DMS79 treated with DMSO at 0.1 percent for 48 hours (cell line): Measurements from ENCODE around the gene GJD3.
A peak's percentile ranks its signal among the peaks of the same experiment; 100 is the strongest.

Experiments
- DNase-seq: peaks from one replicate; lab custom pipeline; 2025; lab: John Stamatoyannopoulos, UW

GJD3 gene

DNA sequence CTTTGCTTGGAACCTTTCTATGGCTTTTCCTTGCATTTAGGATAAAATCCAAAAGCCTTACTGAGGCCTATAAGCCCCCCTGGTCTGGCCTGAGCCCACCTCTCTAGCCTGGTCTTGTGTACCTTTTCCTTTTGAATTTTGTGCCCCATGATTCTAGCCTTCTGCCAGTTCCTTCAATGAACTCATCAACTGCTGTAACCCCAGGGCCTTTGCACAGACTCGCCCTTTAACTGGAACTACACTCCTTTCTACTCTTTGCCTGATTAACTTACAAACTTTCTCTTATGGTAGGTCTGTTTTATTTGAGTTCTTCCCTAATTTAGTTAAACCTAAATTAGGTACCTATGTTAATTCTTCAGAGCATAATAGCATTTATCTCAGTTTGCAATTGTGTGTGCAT lies 24.2 kb downstream of the GJD3 start:
- no peak for DNase-seq

DNA sequence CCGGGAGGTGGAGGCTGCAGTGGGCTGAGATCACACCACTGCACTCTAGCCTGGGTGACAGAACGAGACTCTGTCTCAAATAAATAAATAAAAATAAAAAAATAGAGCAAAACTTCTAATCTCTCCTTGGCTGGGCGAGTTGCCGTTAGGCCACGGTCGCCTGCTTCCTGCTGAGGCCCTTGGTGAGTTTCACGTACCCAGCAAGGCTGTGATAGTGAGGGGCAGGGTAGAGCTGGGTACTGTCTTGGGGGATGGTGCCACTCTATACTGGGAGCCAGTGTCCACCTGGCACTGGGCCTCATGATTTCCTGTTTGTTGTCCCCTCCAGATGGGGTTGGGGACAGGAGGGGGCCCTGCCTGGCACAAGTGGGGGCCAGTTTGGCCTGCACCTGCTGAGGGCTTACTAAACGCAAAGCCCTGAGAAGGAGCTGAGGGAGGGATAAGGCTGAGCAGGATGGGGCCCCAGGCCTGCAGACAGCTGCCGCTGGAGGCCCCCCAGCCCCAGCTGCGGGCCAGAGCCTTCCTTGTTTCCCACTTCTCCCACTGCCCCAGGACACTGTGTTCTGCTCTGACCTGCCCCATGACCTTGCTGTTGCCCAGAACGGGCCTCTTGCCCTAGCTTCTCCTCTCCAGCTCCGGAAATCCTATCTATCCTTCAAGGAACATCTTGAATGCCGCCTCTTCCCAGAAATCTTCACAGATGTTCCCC lies 25.4 kb downstream of the GJD3 start:
- no peak for DNase-seq

DNA sequence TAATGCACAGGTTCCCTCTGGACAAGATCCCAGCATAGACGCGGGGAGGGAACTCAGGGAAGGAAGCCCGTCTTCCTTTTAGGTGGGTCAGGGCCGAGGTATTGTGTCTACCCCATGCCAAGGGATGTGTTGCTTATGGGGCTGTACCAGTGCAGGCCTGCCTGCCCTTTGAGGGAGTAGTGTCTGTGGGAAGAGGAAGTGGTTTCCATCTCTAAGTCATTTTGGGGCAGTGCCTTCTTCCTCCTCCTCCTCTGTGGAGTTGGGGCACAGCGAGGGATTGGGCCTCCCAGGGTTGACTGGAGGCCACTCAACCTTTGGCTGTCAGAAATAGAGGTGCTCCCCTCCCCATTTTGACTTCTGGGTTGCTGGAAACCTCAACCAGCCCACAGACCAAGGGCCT lies 26.5 kb downstream of the GJD3 start:
- no peak for DNase-seq

DNA sequence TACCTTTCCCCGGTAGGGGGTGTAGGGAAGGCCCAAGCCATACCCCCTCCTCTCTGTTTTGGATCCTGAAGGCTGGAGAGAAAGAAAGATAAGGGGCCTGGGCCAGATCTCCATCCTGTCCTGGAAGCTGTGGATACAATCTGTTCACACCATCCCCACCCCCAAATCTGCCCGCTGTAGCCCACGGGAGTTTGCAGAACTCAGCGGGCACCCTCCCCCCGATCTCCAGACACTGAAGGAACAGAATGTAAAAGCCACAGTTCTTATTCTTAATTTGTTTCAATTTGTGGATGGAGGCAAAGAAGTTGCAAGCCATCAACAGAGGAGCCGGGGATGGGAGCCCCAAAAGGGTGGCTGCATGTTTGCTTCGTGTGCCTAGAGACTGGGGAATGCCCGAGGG lies 27.2 kb downstream of the GJD3 start:
- DNase-seq = no peak

- DNase-seq = no peak
These were observed 28.9 kb downstream of the GJD3 start for GRCh38 chr17:40335620-40336019.

DNA sequence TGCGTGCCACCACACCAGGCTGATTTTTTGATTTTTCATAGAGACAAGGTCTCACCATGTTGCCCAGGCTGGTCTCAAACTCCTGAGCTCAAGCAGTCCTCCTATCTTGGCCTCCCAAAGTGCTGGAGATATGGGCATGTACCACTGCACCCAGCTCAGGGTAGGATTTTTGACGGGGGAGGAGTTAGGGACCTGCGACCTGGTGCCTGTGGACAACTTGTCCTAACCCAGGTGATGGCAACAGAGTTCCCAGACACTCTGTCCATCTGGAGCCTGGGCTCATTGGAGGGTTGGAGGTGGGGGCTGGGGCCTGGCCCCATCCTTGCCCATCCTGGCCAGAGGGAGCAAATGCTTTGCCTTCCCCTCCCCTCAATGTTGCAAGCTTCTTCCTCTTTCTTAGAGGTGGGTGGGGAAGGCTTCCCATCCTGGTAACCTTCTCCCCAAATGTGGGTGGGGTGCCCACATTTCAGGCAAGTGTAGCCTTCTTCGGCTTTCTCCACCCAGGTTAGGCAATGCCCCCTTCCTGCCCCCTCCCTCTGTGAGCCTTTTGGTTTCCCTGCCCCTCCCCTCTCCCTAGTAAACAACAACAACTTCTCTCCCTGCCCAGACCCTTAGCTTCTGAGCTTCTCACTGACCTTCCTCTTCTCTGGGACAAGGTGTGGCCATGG lies 30.6 kb downstream of the GJD3 start:
- DNase-seq = no peak

- DNase-seq = peak; percentile 56
These were observed 32.5 kb downstream of the GJD3 start for GRCh38 chr17:40331743-40332641.

- no peak for DNase-seq
These were observed 33.6 kb downstream of the GJD3 start for GRCh38 chr17:40330850-40331470.

- DNase-seq = peak; percentile 72
These were observed 34.4 kb downstream of the GJD3 start for GRCh38 chr17:40329839-40330794.

DNA sequence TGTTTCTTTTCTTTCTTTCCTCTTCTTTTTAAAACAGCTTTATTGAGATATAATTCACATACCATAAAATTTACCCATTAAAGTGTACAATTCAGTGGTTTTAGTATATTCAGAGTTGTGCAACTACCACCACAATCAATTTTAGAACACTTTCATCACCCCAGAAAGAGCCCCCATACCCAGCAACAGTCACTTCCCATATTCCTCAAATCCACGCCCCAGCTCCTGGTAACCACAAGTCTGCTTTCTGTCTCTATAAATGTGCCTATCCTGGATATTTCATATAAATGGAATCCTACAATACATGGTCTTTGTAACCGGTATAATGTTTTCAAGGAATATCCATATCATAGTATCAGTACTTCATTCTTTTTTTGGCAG lies 36.2 kb downstream of the GJD3 start:
- no peak for DNase-seq

GRCh38 chr17:40327735-40328385 lies 36.7 kb downstream of the GJD3 start:
- DNase-seq = no peak

DNA sequence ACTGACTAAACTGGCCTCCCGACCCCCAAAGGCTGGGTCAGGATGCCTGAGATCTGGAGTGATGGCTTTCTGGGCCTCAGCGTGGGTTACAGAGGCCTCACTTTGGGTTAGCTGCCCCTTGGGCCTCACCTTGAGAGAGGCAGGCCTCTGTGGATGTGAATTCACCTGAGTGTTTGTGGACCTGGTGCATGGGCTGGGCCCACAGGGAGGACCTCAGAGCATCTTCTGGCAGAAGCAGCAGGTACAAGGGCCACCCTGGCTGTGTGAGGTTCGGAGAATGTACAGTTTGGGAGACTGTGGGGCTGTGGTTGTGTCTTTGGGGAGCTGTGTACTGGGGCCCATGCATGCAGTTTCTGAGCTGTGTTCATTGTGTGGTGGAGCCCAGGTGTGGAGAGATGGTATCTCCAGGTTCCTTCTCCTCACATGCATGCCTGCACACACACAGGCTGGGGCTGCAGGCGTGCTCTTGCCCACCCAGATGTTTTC lies 37.2 kb downstream of the GJD3 start:
- DNase-seq = no peak

DNA sequence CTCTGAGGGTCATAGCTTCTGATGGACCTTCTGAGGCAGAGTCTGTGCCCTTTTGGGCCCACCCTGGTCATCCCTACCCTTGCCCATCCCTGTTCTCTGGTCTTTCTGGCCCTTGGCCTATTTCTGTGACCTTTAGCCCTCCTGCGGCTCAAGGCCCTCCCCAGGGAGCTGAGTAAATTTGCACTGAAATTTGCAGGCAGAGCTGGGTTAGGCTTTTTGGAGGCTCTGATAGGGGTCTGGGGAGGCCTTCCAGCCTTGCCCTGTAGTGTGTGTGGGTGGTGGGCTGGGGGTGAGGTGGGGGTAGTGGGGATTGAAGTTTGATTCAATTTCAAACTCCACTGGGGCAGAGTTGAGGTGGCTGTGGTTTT lies 37.7 kb downstream of the GJD3 start:
- DNase-seq = no peak

GRCh38 chr17:40326014-40326831 lies 38.3 kb downstream of the GJD3 start:
- no peak for DNase-seq

DNA sequence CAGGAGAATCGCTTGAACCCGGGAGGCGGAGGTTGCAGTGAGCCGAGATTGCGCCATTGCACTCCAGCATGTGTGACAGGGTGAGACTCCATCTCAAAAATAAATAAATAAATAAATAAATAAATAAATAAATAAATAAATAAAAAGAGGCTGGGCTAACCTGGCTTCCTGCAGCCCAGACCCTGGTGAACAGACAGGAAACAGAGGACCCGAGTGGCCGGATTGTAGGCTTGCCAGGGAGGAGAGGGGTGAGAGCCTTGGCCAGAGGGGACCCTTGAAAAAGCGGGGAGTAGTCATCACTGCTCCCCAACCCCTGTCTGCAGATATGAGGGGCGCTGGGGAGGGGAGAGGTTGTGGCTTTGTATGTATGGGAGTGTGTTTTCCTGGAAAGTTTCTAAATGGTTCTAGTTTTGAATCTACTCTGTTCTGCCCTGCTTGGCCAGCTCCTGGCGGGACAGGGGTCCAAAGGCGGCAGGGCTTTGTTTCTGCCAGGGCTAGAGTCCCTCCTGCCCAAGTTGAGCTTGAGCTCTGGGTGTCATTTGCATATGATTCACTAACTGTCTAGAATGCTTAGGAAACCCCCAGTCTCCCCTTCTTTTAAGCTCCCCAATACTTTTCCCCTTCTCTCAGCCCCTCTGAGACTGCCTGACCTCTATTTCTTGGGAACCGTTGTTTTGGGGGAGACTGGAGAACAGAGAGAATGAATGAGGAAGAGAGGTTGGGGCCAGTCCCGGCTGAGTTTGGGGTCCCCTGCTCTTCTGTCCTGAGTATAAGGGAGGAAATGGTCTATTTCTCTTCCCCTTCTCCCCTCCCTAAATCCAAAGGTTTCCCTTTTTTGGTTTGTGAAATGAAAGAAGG lies 39.2 kb downstream of the GJD3 start:
- no peak for DNase-seq

DNA sequence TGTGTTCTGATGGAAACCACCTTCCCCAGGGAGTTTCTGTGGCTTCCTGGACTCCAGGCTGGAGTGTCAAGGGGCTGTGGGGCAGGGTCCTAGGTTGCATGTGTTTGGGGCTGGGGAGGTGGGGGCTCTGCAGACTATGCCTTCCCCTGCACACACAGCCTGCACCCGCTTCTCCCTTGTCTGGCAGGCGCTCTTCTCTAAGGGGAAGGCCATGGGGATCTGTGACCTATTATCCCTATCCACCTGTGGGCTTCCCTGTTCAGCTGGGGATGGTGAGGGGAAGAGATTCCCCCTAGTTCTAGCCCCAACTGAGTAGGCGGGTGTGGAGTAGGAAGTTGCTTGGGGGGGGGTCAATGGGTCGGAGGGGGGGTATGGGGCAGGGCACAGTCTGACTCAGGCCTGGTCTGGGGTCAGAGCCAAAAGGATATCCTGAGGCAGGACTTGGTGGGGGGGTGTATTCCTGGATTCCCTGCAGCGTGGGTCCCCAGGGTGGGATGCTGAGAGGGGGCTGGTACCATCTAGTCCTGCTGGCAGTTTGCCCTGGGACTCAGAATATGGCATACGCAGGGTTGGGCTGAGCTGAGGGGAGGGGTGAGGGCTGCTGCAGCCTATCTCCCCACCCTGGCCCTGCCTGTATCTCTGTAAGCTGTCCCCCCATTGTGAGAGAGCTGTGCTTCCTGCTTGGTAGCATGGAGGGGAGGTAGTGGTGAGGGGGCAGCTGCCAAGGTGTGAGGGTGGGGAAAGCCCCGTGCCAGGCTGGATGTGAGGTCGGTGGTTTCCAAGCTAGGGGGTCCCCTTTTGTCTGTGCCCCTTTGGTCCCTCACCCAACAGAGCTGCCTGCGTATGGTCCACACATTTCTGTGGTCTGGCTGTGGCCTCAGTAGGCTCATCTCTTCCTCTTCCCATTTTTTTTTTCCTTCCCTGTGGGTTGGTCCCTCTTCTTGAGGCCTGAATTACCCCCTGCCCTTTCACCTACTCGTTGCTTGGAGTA lies 40.9 kb downstream of the GJD3 start:
- no peak for DNase-seq
